Measurements from ENCODE around the gene LARGE2. TPM values are rescaled to one million over a fixed set of nuclear protein-coding genes. Genes with fewer than 3 reads are reported as not detected.

Gene LARGE2
- total RNA-seq, 4 donors from 2014 or later: not detected

GRCh38 chr11:45934580-45935318 lies 12.3 kb downstream of the LARGE2 start:
- no peak for TF ChIP-seq CTCF (IDR thresholded peaks at IDR 0.05; ENCODE audit: low read depth)

GRCh38 chr11:45935349-45936064 lies 13.1 kb downstream of the LARGE2 start:
- no peak for TF ChIP-seq CTCF (IDR thresholded peaks at IDR 0.05; ENCODE audit: low read depth)

DNA sequence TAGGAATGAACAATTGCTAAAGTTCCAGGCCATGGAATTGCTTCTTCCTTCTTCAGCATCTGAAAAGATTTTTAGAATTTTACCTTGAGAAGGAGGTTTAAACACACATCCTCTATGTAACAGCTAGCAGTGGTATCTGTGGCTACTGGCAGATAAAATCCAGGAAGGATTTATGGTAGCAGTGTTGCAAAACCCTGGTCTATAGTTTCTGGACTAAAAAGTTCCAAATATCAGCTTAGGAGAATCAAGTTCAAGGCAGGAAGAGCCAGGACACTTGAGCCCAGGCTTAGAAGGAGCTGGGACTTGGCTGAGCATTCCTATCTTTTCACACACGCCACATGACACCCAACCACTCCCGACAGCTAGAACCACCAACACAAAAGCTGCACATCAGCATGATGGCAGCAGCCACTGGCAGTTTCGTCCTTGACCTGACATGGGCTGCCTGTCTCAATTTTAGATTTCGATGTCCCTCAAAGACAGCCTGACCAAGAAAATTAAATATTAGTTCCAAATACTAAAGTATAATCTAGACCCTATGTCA lies 14.1 kb downstream of the LARGE2 start:
- no peak for TF ChIP-seq CTCF (IDR thresholded peaks at IDR 0.05; ENCODE audit: low read depth)

GRCh38 chr11:45937916-45938315 lies 15.5 kb downstream of the LARGE2 start:
- no peak for TF ChIP-seq CTCF (IDR thresholded peaks at IDR 0.05; ENCODE audit: low read depth)

GRCh38 chr11:45939836-45940235 lies 17.4 kb downstream of the LARGE2 start:
- no peak for TF ChIP-seq CTCF (IDR thresholded peaks at IDR 0.05; ENCODE audit: low read depth)

- no peak for TF ChIP-seq CTCF (IDR thresholded peaks at IDR 0.05; ENCODE audit: low read depth)
Observed at GRCh38 chr11:45941285-45941684, 18.8 kb downstream of the LARGE2 start.

GRCh38 chr11:45942381-45942780 lies 19.9 kb downstream of the LARGE2 start:
- no peak for TF ChIP-seq CTCF (IDR thresholded peaks at IDR 0.05; ENCODE audit: low read depth)

Data from subcutaneous adipose tissue (tissue), 4 donors.